H1 (cell line): ENCODE data around the gene TMEM9B. TPM values are rescaled to one million over a fixed set of nuclear protein-coding genes. Genes with fewer than 3 reads are reported as not detected.
A peak's percentile ranks its signal among the peaks of the same experiment; 100 is the strongest.

Experiments
- CTCF ChIA-PET: fragments of 300-600 bp; sonication (Branson Sonifier 250); formaldehyde crosslinking; loops from one replicate; lab custom pipeline; 2021; ENCODE audit not compliant: partially characterized antibody; lab: Charles Lee
- POLR2A ChIA-PET: fragments of 300-600 bp; sonication (Branson Sonifier 250); formaldehyde crosslinking; loops from one replicate; lab custom pipeline; 2021; ENCODE audit warnings: inconsistent platforms; ENCODE audit not compliant: partially characterized antibody; lab: Charles Lee
- DNase-seq, 2 experiments: peaks; one replicate each; pipeline versions ENCODE4 v3.0.0 to v3.0.0-alpha.2; 2010 to 2022; ENCODE audit warnings: low spot score in 2 of 2, low read depth in 1 of 2, mixed read lengths in 1 of 2
- FAIRE-seq: peaks from 2 replicates; lab custom pipeline; 2011; peaks lifted over from hg19 to GRCh38; lab: Jason Lieb, UNC
- H2AFZ ChIP-seq: 2 replicates; pipeline ENCODE4 v1.8.1; 2012; ENCODE audit warnings: low read length, inconsistent platforms
- H2AK5ac ChIP-seq: 2 replicates; pipeline ENCODE4 v1.6.1; 2013; ENCODE audit warnings: low read depth, low read length
- H2BK120ac ChIP-seq: replicated peaks from 2 replicates; pipeline ENCODE3; 2013; ENCODE audit warnings: low read depth, low read length, inconsistent platforms
- H2BK12ac ChIP-seq: 2 replicates; pipeline ENCODE4 v1.6.1; 2013; ENCODE audit warnings: low read depth, low read length
- H2BK15ac ChIP-seq: 2 replicates; pipeline ENCODE4 v1.6.1; 2013; ENCODE audit warnings: low read length
- H2BK20ac ChIP-seq: 2 replicates; pipeline ENCODE4 v1.6.1; 2013; ENCODE audit warnings: low read length
- H2BK5ac ChIP-seq: 2 replicates; pipeline ENCODE4 v1.6.1; 2013; ENCODE audit warnings: low read depth, low read length
- H3K14ac ChIP-seq: 2 replicates; pipeline ENCODE4 v1.6.1; 2013; ENCODE audit warnings: inconsistent platforms; ENCODE audit not compliant: insufficient read length
- H3K18ac ChIP-seq: 2 replicates; pipeline ENCODE4 v1.6.1; 2013; ENCODE audit warnings: low read length; ENCODE audit errors: extremely low read depth
- H3K23ac ChIP-seq: 2 replicates; pipeline ENCODE4 v1.6.1; 2013; ENCODE audit warnings: inconsistent platforms; ENCODE audit not compliant: insufficient read length
- H3K23me2 ChIP-seq: 2 replicates; pipeline ENCODE4 v1.6.1; 2013; ENCODE audit warnings: low read depth, low read length
- H3K27ac ChIP-seq: 2 replicates; pipeline ENCODE4 v1.6.1; 2011; ENCODE audit warnings: low read depth, low read length, inconsistent platforms
- H3K27me3 ChIP-seq, 4 experiments: replicated peaks in 1 of 4; 1 replicate in 1 of 4; 2 replicates in 3 of 4; pipeline versions ENCODE4 v1.6.1 to v1.8.1; 2011 to 2013; ENCODE audit warnings: low read length in 3 of 4, mild to moderate bottlenecking in 3 of 4, inconsistent platforms in 2 of 4, mixed read lengths in 2 of 4, moderate library complexity in 1 of 4; ENCODE audit not compliant: control insufficient read depth in 3 of 4, insufficient read depth in 3 of 4; ENCODE audit errors: extremely low read depth in 1 of 4
- H3K36me3 ChIP-seq, 4 experiments: 2 replicates each; pipeline versions ENCODE4 v1.6.1 to v1.8.1; 2011 to 2013; ENCODE audit warnings: mild to moderate bottlenecking in 4 of 4, low read length in 3 of 4, moderate library complexity in 2 of 4, control low read depth in 1 of 4, inconsistent platforms in 1 of 4; ENCODE audit not compliant: insufficient read depth in 4 of 4, control insufficient read depth in 2 of 4
- H3K4ac ChIP-seq: replicated peaks from 2 replicates; pipeline ENCODE3; 2013; ENCODE audit warnings: low read length, low read depth, mixed read lengths, inconsistent platforms; ENCODE audit not compliant: insufficient read length
- H3K4me1 ChIP-seq, 4 experiments: replicated peaks in 1 of 4; 1 replicate in 1 of 4; 2 replicates in 3 of 4; pipeline versions ENCODE4 v1.6.1 to v1.8.1; 2011 to 2013; ENCODE audit warnings: low read length in 3 of 4, inconsistent platforms in 2 of 4, mixed read lengths in 1 of 4; ENCODE audit not compliant: insufficient read depth in 4 of 4, control insufficient read depth in 3 of 4
- H3K4me2 ChIP-seq, 2 experiments: 2 replicates each; pipeline versions ENCODE4 v1.6.1 to v1.8.1; 2011 to 2013; ENCODE audit warnings: low read depth in 2 of 2, low read length in 2 of 2, control low read depth in 1 of 2, inconsistent platforms in 1 of 2, mild to moderate bottlenecking in 1 of 2; ENCODE audit not compliant: insufficient read depth in 1 of 2
- H3K4me3 ChIP-seq, 4 experiments: fragments of 200-600, 300-600 bp in 1 of 4; sonication (generic), shearing (Covaris generic), sonication (Bioruptor Twin) in 1 of 4; 2 replicates each; pipeline versions ENCODE4 v1.5.1 to v1.8.1; 2011 to 2016; ENCODE audit warnings: low read length in 4 of 4, low read depth in 3 of 4, control low read depth in 2 of 4, inconsistent platforms in 2 of 4, mild to moderate bottlenecking in 2 of 4, mixed read lengths in 1 of 4, moderate library complexity in 1 of 4; ENCODE audit not compliant: insufficient read depth in 2 of 4; ENCODE audit errors: extremely low read depth in 1 of 4
- H3K56ac ChIP-seq: replicated peaks from 2 replicates; pipeline ENCODE3; 2013; ENCODE audit warnings: low read depth, mild to moderate bottlenecking, mixed read lengths, low read length, inconsistent platforms; ENCODE audit not compliant: insufficient read length
- H3K79me1 ChIP-seq: 2 replicates; pipeline ENCODE4 v1.6.1; 2013; ENCODE audit warnings: low read depth, low read length, control low read depth
- H3K79me2 ChIP-seq, 2 experiments: 2 replicates each; pipeline versions ENCODE4 v1.6.1 to v1.8.1; 2012 to 2013; ENCODE audit warnings: low read length in 2 of 2, mild to moderate bottlenecking in 2 of 2, inconsistent platforms in 1 of 2; ENCODE audit not compliant: insufficient read depth in 2 of 2, control insufficient read depth in 1 of 2
- H3K9ac ChIP-seq, 4 experiments: replicated peaks in 1 of 4; 1 replicate in 1 of 4; 2 replicates in 3 of 4; pipeline versions ENCODE4 v1.6.1 to v1.8.1; 2011 to 2013; ENCODE audit warnings: low read depth in 3 of 4, low read length in 3 of 4, control low read depth in 2 of 4, mild to moderate bottlenecking in 2 of 4, moderate library complexity in 2 of 4, inconsistent platforms in 1 of 4; ENCODE audit errors: extremely low read depth in 1 of 4
- H3K9me3 ChIP-seq, 2 experiments: 2 replicates each; pipeline versions ENCODE4 v1.6.1 to v1.8.1; 2012 to 2013; ENCODE audit warnings: mild to moderate bottlenecking in 2 of 2, moderate library complexity in 2 of 2, control low read depth in 1 of 2, inconsistent platforms in 1 of 2, low read depth in 1 of 2, low read length in 1 of 2, mixed read lengths in 1 of 2; ENCODE audit not compliant: insufficient read depth in 2 of 2
- H4K20me1 ChIP-seq, 2 experiments: replicated peaks in 1 of 2; 2 replicates each; pipeline versions ENCODE3 to v1.8.1; 2011 to 2013; ENCODE audit warnings: inconsistent platforms in 2 of 2, low read length in 2 of 2, mild to moderate bottlenecking in 1 of 2; ENCODE audit not compliant: insufficient read depth in 2 of 2, control insufficient read depth in 1 of 2
- H4K5ac ChIP-seq: 2 replicates; pipeline ENCODE4 v1.6.1; 2013; ENCODE audit warnings: low read length, low read depth, mixed read lengths, inconsistent platforms; ENCODE audit not compliant: insufficient read length
- H4K8ac ChIP-seq: 2 replicates; pipeline ENCODE4 v1.8.0; 2013; ENCODE audit warnings: mild to moderate bottlenecking, moderate library complexity, low read length, inconsistent platforms; ENCODE audit not compliant: insufficient read depth; ENCODE audit errors: extremely low read depth
- H4K91ac ChIP-seq: replicated peaks from 2 replicates; pipeline ENCODE3; 2013; ENCODE audit warnings: low read length, mixed read lengths, inconsistent platforms; ENCODE audit not compliant: insufficient read length
- CHD1 ChIP-seq: IDR thresholded peaks from 2 replicates; pipeline ENCODE4 v1.6.1; 2012; ENCODE audit warnings: low read depth, low read length, improper control_type of control experiment
- POU5F1 ChIP-seq: IDR thresholded peaks from 2 replicates; pipeline ENCODE4 v1.6.1; 2011; ENCODE audit warnings: low read depth, mild to moderate bottlenecking, low read length, moderate library complexity
- RXRA ChIP-seq: IDR thresholded peaks from 2 replicates; pipeline ENCODE4 v1.6.1; 2011; ENCODE audit warnings: low read depth, mild to moderate bottlenecking, low read length, moderate library complexity; ENCODE audit not compliant: insufficient read depth
- SP4 ChIP-seq: IDR thresholded peaks from 2 replicates; pipeline ENCODE4 v1.6.1; 2012; ENCODE audit warnings: low read length, inconsistent platforms
- WGBS, 2 experiments: shearing (Covaris generic) in 1 of 2; methylation state at CpG; one replicate each; pipeline versions ENCODE4 v1.1.6 to v1.1.7; 2013 to 2015; ENCODE audit warnings: low lambda C conversion rate in 2 of 2, mixed read lengths in 2 of 2, inconsistent platforms in 1 of 2, low coverage in 1 of 2, missing lambda C conversion rate in 1 of 2; ENCODE audit not compliant: insufficient replicate concordance in 2 of 2, insufficient coverage in 1 of 2, insufficient read length in 1 of 2; ENCODE audit errors: extremely low coverage in 1 of 2, missing lambda C conversion rate in 1 of 2; 5-methylcytosine and 5-hydroxymethylcytosine counted together
- polyA plus RNA-seq, 7 experiments: library from polyadenylated mRNA; depleted of rRNA in 3 of 7; stranded (reverse) in 5 of 7; unstranded in 2 of 7; fragments of >200 nt in 5 of 7; fragments of 200-250 nt in 2 of 7; gene quantifications; 1 replicate in 5 of 7; 2 replicates in 1 of 7; 4 replicates in 1 of 7; pipeline versions ENCODE4 v1.2.1 to v1.2.3, GENCODE V29; 2011 to 2013; ENCODE audit warnings: missing spikeins in 2 of 7, mixed read lengths in 2 of 7
- total RNA-seq: library from RNA; stranded (reverse); fragmentation: NEBNext Ultra II Directional; extraction: Animal tissue kit (Norgen Biotek cat#: 25700); gene quantifications from 2 replicates; pipeline ENCODE4 v1.2.1, GENCODE V29; 2021

Gene TMEM9B
- total and polyA plus RNA-seq, 2 of the 8 experiments (the other 6 are each of a cell fraction or from before 2014, with no cell fraction given), result 8.3 to 9.4 TPM

DNA sequence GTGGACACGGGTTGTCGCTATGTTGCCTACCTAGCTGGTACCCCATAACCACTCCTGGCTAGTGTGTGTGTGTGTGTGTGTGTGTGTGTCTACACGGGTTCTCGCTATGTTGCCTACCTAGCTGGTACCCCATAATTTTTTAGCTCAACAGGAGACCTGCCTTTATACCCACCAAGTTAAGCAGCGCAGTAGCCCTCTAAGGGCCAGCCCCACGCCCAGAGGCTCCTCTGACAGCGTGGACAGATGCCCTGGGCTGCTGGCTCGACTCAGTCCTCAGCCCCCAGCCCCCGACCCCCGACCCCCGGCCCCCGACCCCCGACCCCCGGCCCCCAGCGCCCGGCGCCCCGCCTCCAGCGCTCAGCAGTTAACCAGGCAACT, 53.6 kb downstream of the TMEM9B start:
- no peak overlapping the region for H3K27ac ChIP-seq
- no peak overlapping the region for H2BK20ac ChIP-seq
- 2% methylated on average over 6 of the region's 19 CpGs; no CpG with 5 or more reads in 1 of the 2 experiments for WGBS, 2 experiments
- FAIRE-seq (no peak), DNase-seq (no peak)
- no peaks in the 10 kb centered on the region for H3K9me3 ChIP-seq
- H3K4me2 ChIP-seq, result peak overlapping the region; percentile 96 to 97
- no peak overlapping the region; the same call in 1 of the 2 replicates for H2BK12ac ChIP-seq
- CTCF ChIA-PET, result interaction anchor here (0.6 to 5.8 kb wide), 9 partner anchors 13 to 679 kb away, joined by 3 to 66 read pairs (median 3); a partner anchor contains a TSS
- no peak overlapping the region for H3K23ac ChIP-seq
- H2AK5ac ChIP-seq, result no peak overlapping the region
- H4K91ac ChIP-seq, result no peak overlapping the region
- no peak overlapping the region for H4K8ac ChIP-seq
- H3K79me1 ChIP-seq, result no peaks in the 10 kb centered on the region
- H3K4ac ChIP-seq, result no peak overlapping the region
- H3K9ac ChIP-seq, result no peak overlapping the region
- no peak overlapping the region for H2BK15ac ChIP-seq
- H2BK120ac ChIP-seq, result no peak overlapping the region
- H3K36me3 ChIP-seq, result peaks cover 0 to 5% (median 1%) of the 10 kb centered on the region in 4 experiments; a peak in 1 of 8 replicates
- H4K5ac ChIP-seq, result no peak overlapping the region
- peak overlapping the region; percentile 56 for H3K56ac ChIP-seq
- no peak overlapping the region for H3K18ac ChIP-seq
- H3K27me3 ChIP-seq, result peaks cover 0 to 12% (median 5%) of the 10 kb centered on the region in 4 experiments; a peak in 3 of 7 replicates
- H3K14ac ChIP-seq, result no peak overlapping the region
- H2AFZ ChIP-seq, result peak overlapping the region; percentile 93; the same call in 1 of the 2 replicates
- POLR2A ChIA-PET, result interaction anchor here (0.6 to 1.8 kb wide), 8 partner anchors 14 to 228 kb away, joined by 3 to 8 read pairs (median 4); partner anchors contain the start of genes RPL27A, TMEM9B and TRIM66
- H2BK5ac ChIP-seq, result no peak overlapping the region
- H3K4me1 ChIP-seq, result peaks cover 0 to 8% (median 1%) of the 10 kb centered on the region in 4 experiments; a peak in 5 of 7 replicates
- H4K20me1 ChIP-seq, result peaks cover 0 to 1% of the 10 kb centered on the region in 2 experiments
- peaks cover 0 to 5% of the 10 kb centered on the region in 2 experiments; a peak in 1 of 4 replicates for H3K79me2 ChIP-seq
- H3K23me2 ChIP-seq, result peaks cover 10% of the 10 kb centered on the region; the same call in 1 of the 2 replicates
- H3K4me3 ChIP-seq, result peak overlapping the region; percentile 54 to 74 (median 63)
- TF ChIP-seq SP4 (no peak), POU5F1 (no peak), RXRA (no peak), CHD1 (no peak)
